Stimulated activated CD8-positive, alpha-beta memory T cell treated with anti-CD3 and anti-CD28 coated beads, Interleukin-4, amount 100 ng/mL, for 1 hour (primary cell): ENCODE measurements around the gene DIS3L.
"Not testable (repeated sequence)": the region's sequence is repeated elsewhere in the genome, so short reads cannot be mapped to it uniquely, and the experiment has no call there.

Experiments used
- DNase-seq, 2 donors: peaks; one replicate each; pipeline ENCODE4 v3.0.0-alpha.2; 2020; ENCODE audit warnings: low read depth in 2 of 2, low spot score in 1 of 2

The DIS3L gene

GRCh38 chr15:66293419-66294156 is at the start of gene DIS3L:
DIS3L (plus strand) TSS chr15:66293568; CDS start chr15:66293597, 29 bp downstream.
- DNase-seq = peak; percentile 19 to 32

GRCh38 chr15:66245832-66246231 is 47.5 kb upstream of the DIS3L start:
- DNase-seq = not testable (repeated sequence)

GRCh38 chr15:66246937-66247336 is 46.4 kb upstream of the DIS3L start:
- no peak for DNase-seq

- no peak for DNase-seq
These were observed 43.7 kb upstream of the DIS3L start for GRCh38 chr15:66249605-66250174.

- DNase-seq = no peak
These were observed 42.1 kb upstream of the DIS3L start for GRCh38 chr15:66251065-66251789.

GRCh38 chr15:66251790-66252684 is 41.3 kb upstream of the DIS3L start:
- peak in 1 of 2 donors; percentile 4 for DNase-seq

- no peak for DNase-seq
These were observed 40.5 kb upstream of the DIS3L start for GRCh38 chr15:66252685-66253417.

GRCh38 chr15:66253418-66254088 is 39.8 kb upstream of the DIS3L start, which contains the start of gene MEGF11:
MEGF11 (minus strand) TSS chr15:66253750; CDS start chr15:66128403, 125,347 bp downstream.
- DNase-seq = no peak

GRCh38 chr15:66254089-66254950 is 39.0 kb upstream of the DIS3L start:
- no peak for DNase-seq

- DNase-seq = no peak
These were observed 38.3 kb upstream of the DIS3L start for GRCh38 chr15:66254951-66255676.

- no peak for DNase-seq
These were observed 36.7 kb upstream of the DIS3L start for GRCh38 chr15:66256692-66257091.

GRCh38 chr15:66261056-66261455 is 32.3 kb upstream of the DIS3L start:
- no peak for DNase-seq

- DNase-seq = not testable (repeated sequence)
These were observed 30.5 kb upstream of the DIS3L start for GRCh38 chr15:66262837-66263236.

- DNase-seq = no peak
These were observed 28.4 kb upstream of the DIS3L start for GRCh38 chr15:66264859-66265513.

GRCh38 chr15:66269326-66270090 is 23.9 kb upstream of the DIS3L start:
- DNase-seq = no peak

GRCh38 chr15:66270932-66271331 is 22.4 kb upstream of the DIS3L start:
- no peak for DNase-seq

GRCh38 chr15:66275352-66275751 is 18.0 kb upstream of the DIS3L start:
- no peak for DNase-seq
